HL-60 (cell line): Measurements from ENCODE around the gene LCA5L.
A peak's percentile ranks its signal among the peaks of the same experiment; 100 is the strongest.

Experiments used
- DNase-seq, 2 experiments: peaks; one replicate each; pipeline ENCODE4 v3.0.0-alpha.2; 2010 to 2020; ENCODE audit warnings: low read depth in 1 of 2, low spot score in 1 of 2
- H3K27ac ChIP-seq: fragments of 250-450 bp; sonication (Bioruptor Pico); replicated peaks from 2 replicates; pipeline ENCODE4 v1.5.1; 2020; ENCODE audit warnings: mild to moderate bottlenecking, moderate library complexity
- H3K27me3 ChIP-seq: fragments of 250-450 bp; sonication (Bioruptor Pico); 2 replicates; pipeline ENCODE4 v1.5.1; 2021; ENCODE audit warnings: mild to moderate bottlenecking, moderate library complexity; ENCODE audit not compliant: insufficient read depth, poor library complexity, severe bottlenecking
- H3K4me3 ChIP-seq: replicated peaks from 2 replicates; pipeline ENCODE4 v1.5.1; 2011; ENCODE audit warnings: mild to moderate bottlenecking, control low read depth, low read length; ENCODE audit not compliant: insufficient read depth
- GABPA ChIP-seq: IDR thresholded peaks from 2 replicates; pipeline ENCODE4 v1.6.1; 2012; ENCODE audit warnings: low read depth
- POLR2AphosphoS5 ChIP-seq: IDR thresholded peaks from 2 replicates; pipeline ENCODE4 v1.6.1; 2012; ENCODE audit warnings: low read depth
- SPI1 ChIP-seq: IDR thresholded peaks from 2 replicates; pipeline ENCODE4 v1.6.1; 2012; ENCODE audit warnings: low read depth, mild to moderate bottlenecking, borderline replicate concordance
- TF ChIP-seq, protein P1 (sequence below): IDR thresholded peaks from 2 replicates; pipeline ENCODE4 v1.6.1; 2012; ENCODE audit warnings: low read depth; ENCODE audit not compliant: insufficient replicate concordance
- TF ChIP-seq, protein P2 (sequence below): IDR thresholded peaks from one replicate; pipeline ENCODE4 v1.5.1; 2011; ENCODE audit warnings: low read length, control low read depth, inconsistent platforms; ENCODE audit not compliant: insufficient read depth

Gene LCA5L

DNA sequence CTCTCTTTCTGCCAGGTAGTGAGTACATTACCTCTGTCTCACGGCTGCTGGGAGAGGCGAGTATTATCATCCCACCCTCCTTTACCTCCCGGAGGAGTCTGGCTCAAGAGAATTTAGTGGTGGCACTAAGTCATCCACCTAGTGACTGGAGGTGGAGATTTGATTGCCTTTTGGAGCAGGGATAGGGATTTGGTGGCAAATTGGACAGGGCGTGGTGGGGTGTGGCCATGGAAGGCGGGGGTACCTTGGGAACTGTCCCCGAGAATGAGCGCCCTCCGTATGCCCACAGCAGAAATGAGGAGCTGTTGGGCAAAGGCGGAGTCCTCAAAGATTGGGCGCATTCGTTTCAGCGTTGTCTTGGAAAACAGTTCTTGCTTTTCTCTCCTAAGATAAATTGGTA is 64.6 kb downstream of the LCA5L start:
- peak overlapping the region; percentile 67 for H3K27ac ChIP-seq
- peak overlapping the region; percentile 53 for H3K4me3 ChIP-seq
- TF ChIP-seq, protein P1, sequence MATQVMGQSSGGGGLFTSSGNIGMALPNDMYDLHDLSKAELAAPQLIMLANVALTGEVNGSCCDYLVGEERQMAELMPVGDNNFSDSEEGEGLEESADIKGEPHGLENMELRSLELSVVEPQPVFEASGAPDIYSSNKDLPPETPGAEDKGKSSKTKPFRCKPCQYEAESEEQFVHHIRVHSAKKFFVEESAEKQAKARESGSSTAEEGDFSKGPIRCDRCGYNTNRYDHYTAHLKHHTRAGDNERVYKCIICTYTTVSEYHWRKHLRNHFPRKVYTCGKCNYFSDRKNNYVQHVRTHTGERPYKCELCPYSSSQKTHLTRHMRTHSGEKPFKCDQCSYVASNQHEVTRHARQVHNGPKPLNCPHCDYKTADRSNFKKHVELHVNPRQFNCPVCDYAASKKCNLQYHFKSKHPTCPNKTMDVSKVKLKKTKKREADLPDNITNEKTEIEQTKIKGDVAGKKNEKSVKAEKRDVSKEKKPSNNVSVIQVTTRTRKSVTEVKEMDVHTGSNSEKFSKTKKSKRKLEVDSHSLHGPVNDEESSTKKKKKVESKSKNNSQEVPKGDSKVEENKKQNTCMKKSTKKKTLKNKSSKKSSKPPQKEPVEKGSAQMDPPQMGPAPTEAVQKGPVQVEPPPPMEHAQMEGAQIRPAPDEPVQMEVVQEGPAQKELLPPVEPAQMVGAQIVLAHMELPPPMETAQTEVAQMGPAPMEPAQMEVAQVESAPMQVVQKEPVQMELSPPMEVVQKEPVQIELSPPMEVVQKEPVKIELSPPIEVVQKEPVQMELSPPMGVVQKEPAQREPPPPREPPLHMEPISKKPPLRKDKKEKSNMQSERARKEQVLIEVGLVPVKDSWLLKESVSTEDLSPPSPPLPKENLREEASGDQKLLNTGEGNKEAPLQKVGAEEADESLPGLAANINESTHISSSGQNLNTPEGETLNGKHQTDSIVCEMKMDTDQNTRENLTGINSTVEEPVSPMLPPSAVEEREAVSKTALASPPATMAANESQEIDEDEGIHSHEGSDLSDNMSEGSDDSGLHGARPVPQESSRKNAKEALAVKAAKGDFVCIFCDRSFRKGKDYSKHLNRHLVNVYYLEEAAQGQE, result no peak
- no peak for TF ChIP-seq GABPA
- TF ChIP-seq SPI1, result no peak
- no peak for TF ChIP-seq POLR2AphosphoS5
- TF ChIP-seq, protein P2, sequence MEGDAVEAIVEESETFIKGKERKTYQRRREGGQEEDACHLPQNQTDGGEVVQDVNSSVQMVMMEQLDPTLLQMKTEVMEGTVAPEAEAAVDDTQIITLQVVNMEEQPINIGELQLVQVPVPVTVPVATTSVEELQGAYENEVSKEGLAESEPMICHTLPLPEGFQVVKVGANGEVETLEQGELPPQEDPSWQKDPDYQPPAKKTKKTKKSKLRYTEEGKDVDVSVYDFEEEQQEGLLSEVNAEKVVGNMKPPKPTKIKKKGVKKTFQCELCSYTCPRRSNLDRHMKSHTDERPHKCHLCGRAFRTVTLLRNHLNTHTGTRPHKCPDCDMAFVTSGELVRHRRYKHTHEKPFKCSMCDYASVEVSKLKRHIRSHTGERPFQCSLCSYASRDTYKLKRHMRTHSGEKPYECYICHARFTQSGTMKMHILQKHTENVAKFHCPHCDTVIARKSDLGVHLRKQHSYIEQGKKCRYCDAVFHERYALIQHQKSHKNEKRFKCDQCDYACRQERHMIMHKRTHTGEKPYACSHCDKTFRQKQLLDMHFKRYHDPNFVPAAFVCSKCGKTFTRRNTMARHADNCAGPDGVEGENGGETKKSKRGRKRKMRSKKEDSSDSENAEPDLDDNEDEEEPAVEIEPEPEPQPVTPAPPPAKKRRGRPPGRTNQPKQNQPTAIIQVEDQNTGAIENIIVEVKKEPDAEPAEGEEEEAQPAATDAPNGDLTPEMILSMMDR, result no peak
- no peak for DNase-seq
- no peaks in the 10 kb centered on the region for H3K27me3 ChIP-seq

DNA sequence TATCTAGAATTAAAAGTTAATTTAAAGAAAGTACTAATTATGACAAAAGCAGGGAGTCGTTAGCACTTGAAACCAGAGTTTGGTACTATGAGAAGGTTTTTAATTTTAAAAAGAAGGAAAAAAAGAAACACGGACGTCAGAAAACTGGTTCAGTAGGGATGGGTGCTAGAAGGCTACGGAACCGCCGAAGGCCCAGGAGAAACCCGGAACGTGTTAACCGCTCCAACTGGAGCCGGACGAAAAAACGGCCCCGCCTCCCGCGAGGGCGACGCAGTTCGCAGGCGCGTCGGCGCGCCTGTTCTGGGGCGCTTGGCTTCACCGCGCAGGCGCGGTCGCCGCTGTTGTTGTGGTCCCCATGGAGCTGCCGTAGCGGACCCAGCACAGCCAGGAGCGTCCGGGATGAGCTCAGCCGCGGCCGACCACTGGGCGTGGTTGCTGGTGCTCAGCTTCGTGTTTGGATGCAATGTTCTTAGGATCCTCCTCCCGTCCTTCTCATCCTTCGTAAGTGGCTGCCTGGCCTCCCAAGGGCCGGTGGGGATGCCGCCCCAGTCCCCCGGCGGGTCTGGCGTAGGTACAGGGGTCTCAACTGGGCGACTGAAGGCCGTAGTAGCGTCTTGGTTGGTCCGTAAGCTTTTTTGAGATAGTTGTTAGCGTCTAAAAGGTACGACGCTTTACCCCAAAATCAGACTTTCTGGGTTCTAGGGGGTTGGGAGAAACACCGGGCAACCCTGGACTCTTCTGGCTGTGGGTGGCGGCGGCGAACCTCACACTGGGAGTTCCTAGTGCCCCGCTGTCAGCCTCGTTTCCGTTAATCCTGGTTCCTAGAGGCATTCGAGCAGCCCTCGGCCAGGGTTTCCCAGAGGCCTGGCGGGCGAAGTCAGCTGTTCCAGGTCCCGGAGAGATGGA is 65.3 kb downstream of the LCA5L start:
- Histone ChIP-seq H3K27me3 (no peaks in the 10 kb centered on the region), H3K27ac (peak overlapping the region; percentile 67), H3K4me3 (peak overlapping the region; percentile 53)
- peak; percentile 90 to 95 for DNase-seq
- TF ChIP-seq POLR2AphosphoS5, result peak; percentile 33; the same call in 1 of the 2 replicates
- TF ChIP-seq GABPA, result no peak

DNA sequence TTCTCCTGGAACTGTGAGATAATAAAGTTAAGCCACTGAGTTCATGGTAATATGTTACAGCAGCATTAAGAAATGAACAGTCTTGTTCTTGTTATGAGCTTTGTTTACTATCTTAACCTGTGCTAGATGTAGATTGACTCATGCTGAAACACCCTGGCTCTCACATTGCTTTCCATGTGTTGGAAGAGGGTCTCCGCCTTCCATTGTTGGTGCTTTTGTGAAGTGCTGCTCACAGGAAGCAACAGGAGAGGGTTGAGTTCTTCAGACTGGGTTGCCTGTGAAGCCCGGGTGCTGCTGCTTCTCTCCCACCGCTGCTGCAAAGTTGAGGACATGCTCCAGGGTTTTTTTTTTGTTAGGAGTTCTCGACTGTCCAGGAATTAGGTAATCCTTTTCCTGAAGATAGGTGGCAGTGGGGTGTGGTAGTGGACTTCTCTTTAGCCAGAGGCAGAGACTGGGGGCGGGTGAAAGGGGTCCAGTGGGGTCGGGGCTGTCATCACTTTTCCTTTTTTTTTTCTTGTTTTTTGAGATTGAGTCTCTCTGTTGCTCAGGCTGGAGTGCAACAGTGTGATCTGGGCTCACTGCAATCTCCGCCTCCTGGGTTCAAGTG is 68.0 kb downstream of the LCA5L start:
- H3K27ac ChIP-seq, result no peak overlapping the region
- DNase-seq, result no peak
- TF ChIP-seq POLR2AphosphoS5 (no peak), GABPA (no peak), SPI1 (no peak)
- TF ChIP-seq, protein P2, result no peak
- TF ChIP-seq, protein P1, result no peak
- no peak overlapping the region for H3K4me3 ChIP-seq
- no peaks in the 10 kb centered on the region for H3K27me3 ChIP-seq

DNA sequence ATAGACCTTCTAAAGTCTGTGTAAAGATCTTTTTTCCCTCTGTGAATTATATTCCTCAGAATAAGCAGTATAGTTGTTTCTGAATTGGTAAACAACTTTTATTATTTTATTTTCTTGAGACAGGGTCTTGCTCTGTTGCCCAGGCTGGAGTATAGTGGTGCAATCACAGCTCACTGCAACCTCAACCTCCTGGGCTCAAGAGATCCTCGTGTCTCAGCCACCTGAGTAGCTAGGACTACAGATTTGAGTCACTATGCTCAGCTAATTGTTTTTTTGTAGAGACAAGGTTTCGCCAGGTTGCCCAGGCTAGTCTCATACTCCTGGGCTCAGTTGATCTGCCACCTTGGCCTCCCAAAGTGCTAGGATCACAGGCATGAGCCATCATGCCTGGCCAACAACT is 70.1 kb downstream of the LCA5L start:
- H3K27ac ChIP-seq, result no peak overlapping the region

More for the DNA sequence above, 70.1 kb downstream of the LCA5L start:
- Histone ChIP-seq H3K4me3 (no peak overlapping the region), H3K27me3 (no peaks in the 10 kb centered on the region)
- DNase-seq, result no peak
- TF ChIP-seq, protein P1, result no peak
